Large intestine (tissue), 3 donors: ENCODE measurements around the gene SMIM13. TPM values are rescaled to one million over a fixed set of nuclear protein-coding genes. Genes with fewer than 3 reads are reported as not detected.
A peak's percentile ranks its signal among the peaks of the same experiment; 100 is the strongest.
"Not testable (repeated sequence)": the region's sequence is repeated elsewhere in the genome, so short reads cannot be mapped to it uniquely, and the experiment has no call there.

ENCODE experiments used
- DNase-seq, 2 donors: peaks; one replicate each; pipeline versions ENCODE4 v3.0.0 to v3.0.0-alpha.2; 2013
- H3K27ac ChIP-seq: one replicate; pipeline ENCODE4 v1.5.1; 2013; ENCODE audit warnings: low read length
- H3K27me3 ChIP-seq: 2 replicates; pipeline ENCODE4 v1.6.1; 2013; ENCODE audit warnings: low read length; ENCODE audit not compliant: control insufficient read depth, insufficient read depth
- H3K36me3 ChIP-seq: 2 replicates; pipeline ENCODE4 v1.6.1; 2013; ENCODE audit warnings: low read length; ENCODE audit not compliant: control insufficient read depth, insufficient read depth
- H3K4me1 ChIP-seq: one replicate; pipeline ENCODE4 v1.6.1; 2013; ENCODE audit warnings: low read length; ENCODE audit not compliant: control insufficient read depth, insufficient read depth
- H3K4me3 ChIP-seq: one replicate; pipeline ENCODE4 v1.5.1; 2013; ENCODE audit warnings: low read length
- H3K9me3 ChIP-seq: one replicate; pipeline ENCODE4 v1.6.1; 2013; ENCODE audit warnings: mild to moderate bottlenecking, low read depth, low read length, moderate library complexity; ENCODE audit not compliant: control insufficient read depth
- WGBS: methylation state at CpG from one replicate; pipeline ENCODE4 v1.1.5; 2013; ENCODE audit warnings: low lambda C conversion rate; ENCODE audit not compliant: insufficient coverage; 5-methylcytosine and 5-hydroxymethylcytosine counted together
- polyA plus RNA-seq: library from polyadenylated mRNA; unstranded; fragments of 120-200 nt; gene quantifications from one replicate; pipeline ENCODE4 v1.2.1, GENCODE V29; 2013

Gene SMIM13
- polyA plus RNA-seq, 1 donor: 13.0 TPM

DNA sequence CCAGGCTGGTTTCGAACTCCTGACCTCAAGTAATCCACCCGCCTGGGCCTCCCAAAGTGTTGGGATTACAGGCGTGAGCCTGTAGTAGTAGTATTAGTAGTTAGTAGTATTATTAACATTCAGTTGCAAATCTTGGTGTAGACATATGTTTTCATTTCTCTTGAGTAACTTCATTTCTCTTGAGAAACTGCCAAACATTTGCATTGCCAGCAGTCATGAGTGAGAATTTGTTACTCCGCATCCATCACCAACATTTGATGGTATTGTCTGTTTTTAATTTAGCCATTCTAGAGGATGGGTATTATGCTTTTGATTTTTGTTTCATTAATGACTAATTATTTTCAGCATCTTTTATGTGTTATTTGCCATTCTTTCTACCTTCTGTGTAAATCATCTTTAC is 19.4 kb downstream of the SMIM13 start:
- Histone ChIP-seq H3K9me3 (no peaks in the 10 kb centered on the region), H3K4me1 (no peaks in the 10 kb centered on the region), H3K27ac (no peak overlapping the region), H3K27me3 (no peaks in the 10 kb centered on the region), H3K36me3 (no peaks in the 10 kb centered on the region), H3K4me3 (no peak overlapping the region)
- no CpG with 5 or more reads among the region's 4 CpGs for WGBS
- no peak for DNase-seq

DNA sequence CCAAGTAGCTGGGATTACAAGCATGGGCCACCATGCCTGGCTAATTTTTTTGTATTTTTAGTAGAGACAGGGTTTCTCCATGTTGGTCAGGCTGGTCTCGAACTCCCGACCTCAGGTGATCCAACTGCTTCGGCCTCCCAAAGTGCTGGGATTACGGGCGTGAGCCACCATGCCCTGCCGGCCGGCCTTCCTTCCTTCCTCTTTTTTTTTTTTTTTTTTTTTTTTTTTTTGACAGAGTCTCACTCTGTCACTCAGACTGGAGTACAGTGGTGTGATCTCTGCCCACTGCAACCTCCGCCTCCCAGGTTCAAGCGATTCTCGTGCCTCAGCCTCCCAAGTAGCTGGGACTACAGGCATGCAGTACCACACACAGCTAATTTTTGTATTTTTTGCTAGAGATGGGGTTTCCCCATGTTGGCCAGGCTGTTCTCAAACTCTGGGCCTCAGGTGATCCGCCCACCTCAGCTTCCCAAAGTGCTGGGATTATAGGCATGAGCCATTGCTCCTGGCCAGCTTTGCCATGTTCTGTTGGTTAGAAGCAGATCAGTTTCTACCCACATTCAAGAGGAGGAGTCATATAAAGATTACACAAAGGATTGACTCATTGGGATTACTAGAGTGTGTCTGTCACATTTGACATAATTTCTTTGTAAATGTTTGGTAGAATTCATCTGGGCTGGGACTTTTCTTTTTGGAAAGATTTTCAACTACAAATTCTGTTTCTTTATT is 22.3 kb downstream of the SMIM13 start:
- not testable (repeated sequence) for H3K4me3 ChIP-seq, H3K4me1 ChIP-seq, H3K9me3 ChIP-seq, DNase-seq, H3K27me3 ChIP-seq, H3K36me3 ChIP-seq, H3K27ac ChIP-seq
- WGBS: 80% methylated on average over 1 of the region's 11 CpGs

DNA sequence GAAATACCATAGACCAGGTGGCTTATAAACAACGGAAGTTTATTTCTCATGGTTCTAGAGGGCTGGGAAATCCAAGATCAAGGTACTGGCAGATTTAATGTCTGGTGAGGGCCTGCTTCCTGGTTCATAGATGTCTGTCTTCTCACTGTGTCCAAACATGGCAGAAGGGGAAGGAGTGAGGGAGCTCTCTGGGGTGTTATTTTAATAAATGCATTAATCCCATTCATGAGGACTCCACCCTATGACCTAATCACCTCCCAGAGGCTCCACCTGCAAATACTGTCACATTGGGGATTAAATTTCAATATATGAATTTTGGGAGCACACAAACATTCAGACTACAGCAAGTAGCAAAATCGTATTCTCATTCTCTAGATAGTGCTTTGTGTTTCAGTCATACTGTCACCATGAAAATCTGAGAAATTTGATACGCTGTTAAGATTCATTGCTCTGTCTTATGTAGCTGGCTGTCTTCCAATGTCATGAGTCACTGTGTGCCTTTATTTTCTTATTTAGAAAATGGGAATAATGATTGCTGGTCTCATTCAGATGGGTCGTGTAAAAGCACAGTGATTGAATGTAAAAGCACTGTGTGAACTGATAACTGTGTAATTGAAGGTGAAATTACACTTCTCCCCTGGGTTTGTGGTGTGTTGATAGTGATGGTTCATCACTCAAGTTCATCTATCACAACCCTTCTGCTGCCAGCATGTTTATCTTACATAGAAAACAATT is 26.8 kb downstream of the SMIM13 start:
- Histone ChIP-seq H3K9me3 (no peaks in the 10 kb centered on the region), H3K36me3 (no peaks in the 10 kb centered on the region), H3K4me3 (no peak overlapping the region), H3K27ac (no peak overlapping the region), H3K27me3 (no peaks in the 10 kb centered on the region), H3K4me1 (no peaks in the 10 kb centered on the region)
- DNase-seq: no peak
- 40% methylated on average over 1 of the region's 4 CpGs for WGBS

DNA sequence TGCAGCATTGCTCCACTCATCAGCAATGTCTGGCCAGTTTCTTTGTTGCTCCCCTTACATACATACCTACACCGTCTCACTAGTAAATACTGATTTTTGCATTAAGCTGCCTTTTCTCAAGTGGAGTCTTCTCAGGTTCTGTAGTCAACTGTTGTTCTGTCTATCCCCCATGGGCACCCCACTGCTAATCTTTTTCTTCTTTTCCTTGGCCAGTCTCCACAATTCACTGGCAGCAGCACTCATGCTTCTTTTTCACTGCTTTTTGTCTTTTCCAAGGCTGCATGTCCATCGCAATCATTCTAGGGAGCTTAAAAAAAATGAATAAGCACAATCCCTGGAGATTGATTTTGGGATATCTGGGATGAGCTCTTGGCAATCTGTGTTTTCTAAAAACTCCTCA is 28.2 kb downstream of the SMIM13 start:
- no peaks in the 10 kb centered on the region for H3K9me3 ChIP-seq
- 83% methylated on average over 2 of the region's 2 CpGs for WGBS
- no peak overlapping the region for H3K27ac ChIP-seq
- H3K36me3 ChIP-seq: no peaks in the 10 kb centered on the region
- DNase-seq: no peak
- no peaks in the 10 kb centered on the region for H3K27me3 ChIP-seq
- no peaks in the 10 kb centered on the region for H3K4me1 ChIP-seq
- H3K4me3 ChIP-seq: no peak overlapping the region

DNA sequence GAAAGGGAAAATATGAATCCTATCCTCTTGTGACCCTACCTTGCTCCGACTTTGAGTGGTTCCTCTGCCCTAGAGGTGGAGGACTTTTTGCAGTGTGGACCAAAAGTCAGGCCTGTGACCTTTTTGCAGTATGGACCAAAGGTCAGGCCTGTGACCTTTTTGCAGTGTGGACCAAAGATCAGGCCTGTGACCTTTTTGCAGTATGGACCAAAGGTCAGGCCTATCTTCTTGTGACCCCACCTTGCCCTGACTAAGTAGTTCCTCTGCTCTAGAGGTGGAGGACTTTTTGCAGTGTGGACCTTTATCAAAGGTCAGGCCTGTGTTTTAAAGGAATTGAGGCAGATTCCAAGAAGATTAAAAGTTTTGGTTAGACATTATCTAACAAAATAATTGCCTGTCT is 28.7 kb downstream of the SMIM13 start:
- no CpG with 5 or more reads among the region's 1 CpG for WGBS

DNA sequence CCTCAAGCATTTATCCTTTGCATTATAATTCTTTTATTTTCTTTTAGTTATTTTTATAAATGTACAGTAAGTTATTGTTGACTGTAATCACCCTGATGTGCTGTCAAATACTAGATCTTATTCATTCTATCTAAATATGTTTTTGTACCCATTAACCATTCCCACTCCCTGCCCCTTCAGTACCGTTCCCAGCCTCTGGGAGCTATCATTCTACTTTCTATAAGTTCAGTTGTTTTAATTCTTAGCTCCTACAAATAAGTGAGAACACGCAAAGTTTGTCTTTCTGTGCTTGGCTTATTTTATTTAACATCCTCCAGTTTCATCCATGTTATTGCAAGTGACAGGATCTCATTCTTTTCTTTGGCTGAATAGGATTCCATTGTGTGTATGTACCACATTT is 30.3 kb downstream of the SMIM13 start:
- no peak for DNase-seq
- Histone ChIP-seq H3K27ac (no peak overlapping the region), H3K36me3 (peaks cover 6% of the 10 kb centered on the region), H3K27me3 (no peaks in the 10 kb centered on the region), H3K4me3 (no peak overlapping the region), H3K9me3 (no peaks in the 10 kb centered on the region), H3K4me1 (no peaks in the 10 kb centered on the region)
- WGBS: 100% methylated on average over 1 of the region's 2 CpGs

More for the DNA sequence above, 28.7 kb downstream of the SMIM13 start:
- Histone ChIP-seq H3K4me1 (no peaks in the 10 kb centered on the region), H3K9me3 (no peaks in the 10 kb centered on the region), H3K36me3 (peaks cover 2% of the 10 kb centered on the region), H3K4me3 (no peak overlapping the region), H3K27ac (no peak overlapping the region), H3K27me3 (no peaks in the 10 kb centered on the region)
- no peak for DNase-seq

DNA sequence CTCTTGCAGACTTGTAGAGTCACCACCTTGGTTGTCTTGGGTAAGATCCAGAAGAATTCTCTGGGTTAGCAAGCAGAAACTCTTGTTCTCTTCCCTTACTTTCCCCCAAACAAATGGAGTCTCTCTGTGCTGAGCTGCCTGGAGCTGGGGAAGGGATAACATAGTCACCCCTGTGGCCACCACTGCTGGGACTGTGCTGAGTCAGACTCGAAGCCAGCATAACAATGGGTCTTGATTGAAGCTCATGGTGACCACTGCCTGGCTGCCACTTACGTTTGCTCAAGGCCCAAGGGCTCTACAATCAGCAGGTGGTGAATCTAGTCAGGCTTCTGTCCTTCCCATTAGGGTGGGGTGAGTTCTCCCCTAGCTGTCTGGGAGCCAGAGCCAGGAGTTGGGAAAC is 33.2 kb downstream of the SMIM13 start:
- Histone ChIP-seq H3K27me3 (no peaks in the 10 kb centered on the region), H3K9me3 (no peaks in the 10 kb centered on the region), H3K4me1 (no peaks in the 10 kb centered on the region), H3K36me3 (peaks cover 6% of the 10 kb centered on the region), H3K4me3 (no peak overlapping the region), H3K27ac (no peak overlapping the region)
- DNase-seq: no peak
- WGBS: no CpG with 5 or more reads among the region's 2 CpGs

DNA sequence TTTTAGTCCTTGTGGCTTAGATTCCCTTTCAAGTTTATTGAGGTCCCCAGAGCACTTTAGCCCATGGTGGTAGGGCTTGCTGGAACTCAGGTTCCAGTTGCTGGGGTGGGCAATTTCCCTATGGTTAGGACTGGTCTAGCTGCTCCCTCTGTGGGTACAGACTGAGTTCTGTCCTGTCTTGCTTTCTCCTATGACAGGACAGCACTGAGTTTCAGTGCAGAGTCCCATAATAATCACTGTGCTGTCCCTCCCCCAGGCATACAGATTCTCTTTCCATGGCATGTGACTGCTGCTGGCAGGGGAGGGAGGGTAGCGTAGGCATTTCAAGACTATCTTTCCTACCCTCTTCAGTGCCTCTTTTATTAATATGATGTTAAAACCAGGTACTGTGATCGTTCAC is 35.0 kb downstream of the SMIM13 start:
- Histone ChIP-seq H3K4me3 (no peak overlapping the region), H3K27me3 (no peaks in the 10 kb centered on the region), H3K36me3 (peaks cover 6% of the 10 kb centered on the region), H3K27ac (no peak overlapping the region), H3K4me1 (no peaks in the 10 kb centered on the region), H3K9me3 (no peaks in the 10 kb centered on the region)
- 100% methylated on average over 1 of the region's 2 CpGs for WGBS
- DNase-seq: peak; percentile 22 to 45

DNA sequence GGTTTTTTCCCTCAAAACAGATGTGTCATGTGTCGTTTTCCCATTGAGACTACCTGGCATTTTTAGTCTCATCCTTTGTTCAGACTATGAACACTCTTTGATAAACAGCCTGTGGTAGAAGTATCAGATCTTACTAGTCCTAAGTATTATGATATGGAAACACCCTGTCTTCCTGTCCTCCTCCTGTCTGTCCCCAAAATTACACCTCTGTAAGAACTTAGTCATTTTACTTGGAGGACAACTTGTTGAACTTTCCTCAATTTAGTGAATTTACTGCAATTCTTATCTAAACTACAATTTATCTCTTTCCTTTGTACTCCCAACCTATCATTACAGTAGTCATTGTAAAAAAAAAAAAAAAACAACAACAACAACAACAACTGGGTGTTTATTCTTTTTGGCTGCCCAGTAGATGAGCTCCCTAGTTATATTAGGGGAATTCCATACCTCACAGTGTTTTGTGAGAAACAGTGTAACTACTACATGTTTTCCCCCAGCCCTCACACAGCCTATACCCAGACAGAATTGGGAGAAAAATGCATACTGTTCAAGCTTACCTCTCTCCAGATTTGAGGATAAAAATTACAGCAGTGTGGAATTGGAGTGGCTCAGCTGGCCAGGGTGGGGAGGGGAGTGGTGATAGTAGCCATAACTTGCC is 36.4 kb downstream of the SMIM13 start:
- peaks cover 10% of the 10 kb centered on the region for H3K36me3 ChIP-seq
- WGBS: 100% methylated on average over 1 of the region's 1 CpG
- H3K27me3 ChIP-seq: no peaks in the 10 kb centered on the region
- H3K27ac ChIP-seq: no peak overlapping the region
- H3K9me3 ChIP-seq: no peaks in the 10 kb centered on the region
- H3K4me1 ChIP-seq: no peaks in the 10 kb centered on the region
- H3K4me3 ChIP-seq: no peak overlapping the region
- no peak for DNase-seq

DNA sequence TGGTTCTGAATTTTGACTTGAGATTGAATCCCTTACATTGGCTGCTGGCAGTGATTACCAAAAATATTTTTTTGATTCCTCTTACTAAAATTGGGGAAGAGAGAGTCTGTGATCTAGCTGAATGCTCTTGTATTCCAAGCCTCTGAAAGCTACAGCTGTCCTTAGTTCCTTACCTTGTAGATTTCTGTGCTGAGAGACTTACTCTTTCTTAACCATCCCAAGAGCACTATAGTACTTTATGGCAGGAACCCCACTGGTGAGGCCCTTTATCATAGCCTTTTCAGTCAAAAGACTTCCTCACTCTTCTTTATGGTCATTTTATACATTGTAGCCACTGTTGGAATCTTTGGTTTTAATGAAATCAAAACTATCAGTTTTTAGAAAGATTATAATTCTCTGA is 37.0 kb downstream of the SMIM13 start:
- peaks cover 15% of the 10 kb centered on the region for H3K36me3 ChIP-seq
- DNase-seq: no peak
- H3K4me3 ChIP-seq: no peak overlapping the region
- no peaks in the 10 kb centered on the region for H3K27me3 ChIP-seq
- H3K9me3 ChIP-seq: no peaks in the 10 kb centered on the region
- H3K27ac ChIP-seq: no peak overlapping the region
- no peaks in the 10 kb centered on the region for H3K4me1 ChIP-seq
